ENCODE results near the gene CNTN1. TPM values are rescaled to one million over a fixed set of nuclear protein-coding genes. Genes with fewer than 3 reads are reported as not detected.
A peak's percentile ranks its signal among the peaks of the same experiment; 100 is the strongest.

The CNTN1 gene
- total and polyA plus RNA-seq, 2 experiments from 2014 or later, result 4.2 to 4.7 TPM

DNA sequence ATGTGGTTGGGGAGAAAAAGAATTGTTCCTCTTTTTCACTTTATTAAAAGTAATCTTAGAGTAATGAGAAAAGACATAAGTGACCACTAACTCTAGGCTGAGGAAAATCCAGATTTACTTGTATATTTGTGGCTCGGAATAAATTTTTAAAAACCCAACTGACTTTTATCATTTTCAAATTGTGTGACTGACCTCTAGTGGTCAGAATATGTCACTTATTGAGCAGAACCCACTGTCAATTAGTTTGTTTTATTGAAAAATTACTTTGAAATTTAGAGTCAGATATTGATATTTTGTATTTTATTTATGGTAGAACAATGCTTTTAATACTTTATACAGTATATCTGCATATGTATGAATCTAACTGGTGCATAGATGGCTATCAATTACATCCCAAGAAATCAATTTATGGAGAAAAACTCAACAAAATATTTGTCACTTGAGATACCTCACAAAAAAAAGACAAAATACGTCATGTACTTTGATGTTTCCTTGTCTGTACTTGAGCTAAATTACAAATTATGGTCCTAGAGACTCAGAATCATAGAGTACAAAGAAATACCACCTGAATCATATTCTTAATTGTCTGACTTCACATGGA lies 229.4 kb downstream of the CNTN1 start:
- Histone ChIP-seq H3K4me1 (ENCODE audit: low read depth) (no peaks in the 10 kb centered on the region), H3K36me3 (no peaks in the 10 kb centered on the region)
- TF ChIP-seq CTCF (IDR thresholded peaks at IDR 0.05; ENCODE audit: low read depth, low read length), result peak; percentile 49

GRCh38 chr12:40937891-40938290 lies 245.7 kb downstream of the CNTN1 start:
- Histone ChIP-seq H3K27me3 (no peaks in the 10 kb centered on the region), H3K9me3 (ENCODE audit: low read depth) (no peaks in the 10 kb centered on the region), H3K4me1 (ENCODE audit: low read depth) (no peaks in the 10 kb centered on the region), H3K4me3 (no peak overlapping the region), H3K36me3 (no peaks in the 10 kb centered on the region), H3K27ac (no peak overlapping the region)
- TF ChIP-seq CTCF (IDR thresholded peaks at IDR 0.05; ENCODE audit: low read depth, low read length), result no peak
- DNase-seq (ENCODE audit: low read depth in 1 of 2, low spot score in 1 of 2), result no peak

More for the DNA sequence above, 229.4 kb downstream of the CNTN1 start:
- Histone ChIP-seq H3K9me3 (ENCODE audit: low read depth) (no peaks in the 10 kb centered on the region), H3K27ac (no peak overlapping the region), H3K27me3 (no peaks in the 10 kb centered on the region), H3K4me3 (no peak overlapping the region)
- DNase-seq (ENCODE audit: low read depth in 1 of 2, low spot score in 1 of 2), result peak; percentile 30 to 41

DNA sequence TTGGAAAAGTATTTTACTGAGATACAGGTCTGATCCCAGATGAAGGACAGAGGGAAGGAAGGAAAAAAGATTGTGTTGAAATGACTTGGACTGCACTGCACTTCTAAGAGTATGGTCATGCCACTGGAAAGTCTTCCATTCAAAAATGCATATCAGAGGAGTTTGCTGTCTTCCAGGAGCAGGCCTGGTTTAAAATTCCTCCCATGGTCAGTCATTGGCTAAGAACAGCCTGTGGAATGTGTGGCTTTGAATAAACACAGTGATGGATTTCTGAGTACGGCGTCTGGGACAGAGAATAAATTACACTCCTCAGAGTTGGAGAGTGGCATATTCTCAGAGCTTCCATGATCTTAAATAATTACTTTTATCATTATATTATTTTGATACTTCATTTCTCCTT lies 250.1 kb downstream of the CNTN1 start:
- Histone ChIP-seq H3K27ac (no peak overlapping the region), H3K36me3 (no peaks in the 10 kb centered on the region), H3K27me3 (no peaks in the 10 kb centered on the region), H3K4me1 (ENCODE audit: low read depth) (no peaks in the 10 kb centered on the region), H3K4me3 (no peak overlapping the region), H3K9me3 (ENCODE audit: low read depth) (no peaks in the 10 kb centered on the region)
- DNase-seq (ENCODE audit: low read depth in 1 of 2, low spot score in 1 of 2), result peak; percentile 4 to 33
- TF ChIP-seq CTCF (IDR thresholded peaks at IDR 0.05; ENCODE audit: low read depth, low read length), result no peak

- H3K27me3 ChIP-seq, result no peaks in the 10 kb centered on the region
- TF ChIP-seq CTCF (IDR thresholded peaks at IDR 0.05; ENCODE audit: low read depth, low read length), result no peak
- DNase-seq (ENCODE audit: low read depth in 1 of 2, low spot score in 1 of 2), result no peak
- H3K4me3 ChIP-seq, result no peak overlapping the region
- H3K9me3 ChIP-seq (ENCODE audit: low read depth), result no peaks in the 10 kb centered on the region
- H3K27ac ChIP-seq, result no peak overlapping the region
- H3K4me1 ChIP-seq (ENCODE audit: low read depth), result no peaks in the 10 kb centered on the region
- no peaks in the 10 kb centered on the region for H3K36me3 ChIP-seq
These were observed 253.5 kb downstream of the CNTN1 start for GRCh38 chr12:40945772-40946171.

DNA sequence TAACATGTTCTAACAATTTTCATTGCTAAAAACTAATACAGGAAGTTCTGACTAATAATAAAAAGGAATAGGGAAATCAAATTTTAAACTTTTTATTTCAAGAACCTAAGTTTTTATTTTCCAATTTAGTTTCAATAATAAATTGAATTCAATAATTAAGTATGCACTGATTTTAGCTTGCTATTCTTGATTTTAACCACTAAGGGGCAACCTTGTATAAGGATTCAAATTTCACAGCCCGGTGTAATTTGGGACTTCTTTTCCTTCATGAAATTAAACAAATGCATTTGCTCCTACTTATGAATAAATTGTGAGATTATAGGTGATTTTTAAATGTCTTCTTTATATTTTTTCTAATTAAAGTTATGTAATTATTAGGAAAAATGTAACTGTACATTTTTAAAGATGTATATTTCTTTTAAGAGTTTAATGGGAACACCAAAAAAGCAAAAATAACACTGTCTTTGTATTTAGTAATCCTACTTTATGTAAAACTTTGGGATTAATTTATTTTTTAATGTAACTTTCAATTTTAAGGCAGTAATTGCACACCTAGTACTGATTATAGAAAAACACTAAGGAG lies 254.5 kb downstream of the CNTN1 start:
- no peaks in the 10 kb centered on the region for H3K9me3 ChIP-seq (ENCODE audit: low read depth)
- no peak overlapping the region for H3K4me3 ChIP-seq
- H3K36me3 ChIP-seq, result no peaks in the 10 kb centered on the region
- peak; percentile 55 to 58 for DNase-seq (ENCODE audit: low read depth in 1 of 2, low spot score in 1 of 2)
- peak; percentile 56 for TF ChIP-seq CTCF (IDR thresholded peaks at IDR 0.05; ENCODE audit: low read depth, low read length)
- no peak overlapping the region for H3K27ac ChIP-seq
- no peaks in the 10 kb centered on the region for H3K27me3 ChIP-seq
- no peaks in the 10 kb centered on the region for H3K4me1 ChIP-seq (ENCODE audit: low read depth)

Data from cardiac muscle cell (in vitro differentiated cells and primary cell).